OCI-LY3 (cell line): ENCODE results near the gene CHN2.

Experiments
- H2AFZ ChIP-seq: fragments of 200-600, 300-600 bp; shearing (Covaris generic); 2 replicates; pipeline ENCODE4 v1.6.0; 2014; ENCODE audit warnings: antibody characterized with exemption, low read depth, low read length
- H3K27ac ChIP-seq: fragments of 200-600, 300-600 bp; sonication (generic); 2 replicates; pipeline ENCODE4 v1.5.1; 2014; ENCODE audit warnings: mild to moderate bottlenecking, low read length, moderate library complexity, mixed read lengths
- H3K27me3 ChIP-seq: fragments of 200-600, 300-600 bp; sonication (generic); 2 replicates; pipeline ENCODE4 v1.6.1; 2014; ENCODE audit warnings: low read depth, low read length, mixed read lengths
- H3K36me3 ChIP-seq: fragments of 200-600, 300-600 bp; sonication (generic); replicated peaks from 2 replicates; pipeline ENCODE3; 2014; ENCODE audit warnings: low read depth, low read length, mixed read lengths
- H3K4me1 ChIP-seq: fragments of 300-600, 200-600 bp; sonication (generic); 2 replicates; pipeline ENCODE4 v1.6.1; 2014; ENCODE audit warnings: low read length, mixed read lengths
- H3K4me2 ChIP-seq: fragments of 200-600, 300-600 bp; sonication (generic); 2 replicates; pipeline ENCODE4 v1.6.1; 2014; ENCODE audit warnings: low read length, mixed read lengths
- H3K4me3 ChIP-seq: fragments of 300-600, 200-600 bp; sonication (generic); 2 replicates; pipeline ENCODE4 v1.5.1; 2014; ENCODE audit warnings: antibody characterized with exemption, mild to moderate bottlenecking, low read length, moderate library complexity
- H3K79me2 ChIP-seq: fragments of 300-600, 200-600 bp; shearing (Covaris generic); 2 replicates; pipeline ENCODE4 v1.6.1; 2014; ENCODE audit warnings: mild to moderate bottlenecking, low read length, mixed read lengths
- H3K9ac ChIP-seq: fragments of 300-600, 200-600 bp; shearing (Covaris generic); 2 replicates; pipeline ENCODE4 v1.6.0; 2014; ENCODE audit warnings: mild to moderate bottlenecking, low read length, moderate library complexity
- H3K9me3 ChIP-seq: fragments of 200-600, 300-600 bp; shearing (Covaris generic); 2 replicates; pipeline ENCODE4 v1.6.1; 2014; ENCODE audit warnings: low read length, mixed read lengths; ENCODE audit not compliant: insufficient read depth
- H4K20me1 ChIP-seq: fragments of 200-600, 300-600 bp; sonication (generic); 2 replicates; pipeline ENCODE4 v1.6.1; 2016; ENCODE audit warnings: low read length, mixed read lengths; ENCODE audit not compliant: insufficient read depth
- EZH2phosphoT487 ChIP-seq: fragments of 200-600 bp; shearing (Covaris generic); IDR thresholded peaks from 2 replicates; pipeline ENCODE4 v1.6.1; 2018; ENCODE audit warnings: antibody characterized with exemption, mixed run types, low read depth
- TF ChIP-seq, protein P1 (sequence below): fragments of 200-600, 300-600 bp; sonication (generic); IDR thresholded peaks from 2 replicates; pipeline ENCODE4 v1.5.1; 2014; ENCODE audit warnings: antibody characterized with exemption, low read length, low read depth

Gene CHN2

DNA sequence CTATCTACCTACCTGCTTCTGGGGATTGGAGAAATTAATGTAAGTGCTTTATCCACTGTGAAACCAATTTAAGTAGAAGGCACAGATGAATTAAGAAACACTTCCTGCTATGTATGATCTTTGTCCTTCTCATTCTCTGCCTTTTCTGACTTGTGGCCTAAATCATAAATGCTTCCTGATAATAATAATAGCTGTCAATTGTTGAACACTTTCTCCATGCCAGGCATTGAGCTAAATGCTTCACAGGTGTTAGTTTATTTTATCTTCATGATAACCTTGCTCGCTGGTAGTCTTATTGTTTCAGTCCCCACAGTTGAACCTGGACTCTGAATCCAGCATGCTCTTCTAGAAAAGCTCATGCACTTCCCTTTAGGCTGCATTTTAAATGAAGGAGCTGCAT, 75.4 kb downstream of the CHN2 start:
- Histone ChIP-seq H3K4me2 (no peak overlapping the region), H3K36me3 (no peaks in the 10 kb centered on the region), H3K9me3 (no peaks in the 10 kb centered on the region), H3K27me3 (peaks cover 33% of the 10 kb centered on the region), H3K79me2 (no peaks in the 10 kb centered on the region), H3K4me3 (no peak overlapping the region), H3K9ac (no peak overlapping the region), H3K27ac (no peak overlapping the region), H4K20me1 (no peaks in the 10 kb centered on the region; the same call in 1 of the 2 replicates), H3K4me1 (peaks cover 16% of the 10 kb centered on the region), H2AFZ (no peak overlapping the region)
- TF ChIP-seq, protein P1, sequence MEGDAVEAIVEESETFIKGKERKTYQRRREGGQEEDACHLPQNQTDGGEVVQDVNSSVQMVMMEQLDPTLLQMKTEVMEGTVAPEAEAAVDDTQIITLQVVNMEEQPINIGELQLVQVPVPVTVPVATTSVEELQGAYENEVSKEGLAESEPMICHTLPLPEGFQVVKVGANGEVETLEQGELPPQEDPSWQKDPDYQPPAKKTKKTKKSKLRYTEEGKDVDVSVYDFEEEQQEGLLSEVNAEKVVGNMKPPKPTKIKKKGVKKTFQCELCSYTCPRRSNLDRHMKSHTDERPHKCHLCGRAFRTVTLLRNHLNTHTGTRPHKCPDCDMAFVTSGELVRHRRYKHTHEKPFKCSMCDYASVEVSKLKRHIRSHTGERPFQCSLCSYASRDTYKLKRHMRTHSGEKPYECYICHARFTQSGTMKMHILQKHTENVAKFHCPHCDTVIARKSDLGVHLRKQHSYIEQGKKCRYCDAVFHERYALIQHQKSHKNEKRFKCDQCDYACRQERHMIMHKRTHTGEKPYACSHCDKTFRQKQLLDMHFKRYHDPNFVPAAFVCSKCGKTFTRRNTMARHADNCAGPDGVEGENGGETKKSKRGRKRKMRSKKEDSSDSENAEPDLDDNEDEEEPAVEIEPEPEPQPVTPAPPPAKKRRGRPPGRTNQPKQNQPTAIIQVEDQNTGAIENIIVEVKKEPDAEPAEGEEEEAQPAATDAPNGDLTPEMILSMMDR: no peak
- no peak for TF ChIP-seq EZH2phosphoT487

DNA sequence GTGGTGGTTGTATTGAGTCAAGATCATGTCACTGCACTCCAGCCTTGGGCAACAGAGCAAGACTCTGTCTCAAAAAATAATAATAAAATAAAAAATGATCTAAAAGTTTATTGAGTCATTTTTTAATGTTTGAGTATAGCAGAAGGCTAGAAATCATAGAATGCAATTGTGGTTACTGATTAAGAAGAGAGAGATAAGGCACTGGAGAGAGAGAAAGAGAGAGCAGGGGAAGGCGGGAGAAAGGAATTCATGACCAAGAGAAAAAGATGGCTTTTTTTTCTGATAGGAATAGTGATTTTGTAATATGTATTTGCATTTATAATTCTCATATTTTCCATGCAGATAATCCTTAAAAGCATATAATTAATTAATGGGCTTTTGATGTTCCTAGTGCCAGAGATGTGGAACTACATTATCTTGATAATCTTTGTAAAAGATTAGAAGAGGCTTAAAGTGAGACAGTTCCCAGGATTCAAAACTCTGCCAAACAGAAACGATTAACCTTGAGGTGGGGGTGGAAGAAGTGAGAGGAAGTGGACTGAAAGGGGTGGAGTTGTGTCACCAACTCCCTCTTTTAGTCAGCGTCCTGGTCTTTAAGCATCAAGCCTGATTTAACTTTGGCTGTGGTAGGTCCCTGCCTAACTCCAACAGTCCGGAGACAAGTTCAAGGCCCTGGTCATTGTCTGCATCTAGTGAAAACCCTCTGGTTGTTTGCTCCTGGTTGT, 76.2 kb downstream of the CHN2 start:
- Histone ChIP-seq H3K36me3 (no peaks in the 10 kb centered on the region), H2AFZ (no peak overlapping the region), H3K27me3 (peaks cover 41% of the 10 kb centered on the region), H4K20me1 (no peaks in the 10 kb centered on the region; the same call in 1 of the 2 replicates), H3K4me3 (peak overlapping the region; percentile 44), H3K9ac (peak overlapping the region; percentile 15; the same call in 1 of the 2 replicates), H3K27ac (no peak overlapping the region), H3K4me2 (peak overlapping the region; percentile 78), H3K4me1 (peaks cover 21% of the 10 kb centered on the region), H3K9me3 (no peaks in the 10 kb centered on the region), H3K79me2 (no peaks in the 10 kb centered on the region)
- TF ChIP-seq, protein P1: no peak
- TF ChIP-seq EZH2phosphoT487: no peak

DNA sequence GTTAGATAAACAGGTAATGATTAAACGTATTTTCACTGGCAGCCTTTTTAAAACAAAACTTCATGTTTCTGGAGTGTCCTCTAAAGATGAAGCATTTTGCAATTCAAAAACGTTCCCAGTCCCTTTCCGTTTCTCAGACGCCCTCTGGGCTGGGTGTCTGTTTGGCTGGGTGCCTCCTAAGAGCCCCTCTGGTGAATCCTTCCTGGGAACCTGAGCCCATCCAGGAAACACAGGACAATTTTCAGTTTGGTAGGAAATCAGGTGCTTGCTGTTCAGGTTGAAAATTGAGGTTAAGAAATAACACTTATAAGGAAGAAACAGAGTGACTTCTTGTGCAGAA, 76.7 kb downstream of the CHN2 start:
- Histone ChIP-seq H3K79me2 (no peaks in the 10 kb centered on the region), H3K4me1 (peaks cover 27% of the 10 kb centered on the region), H2AFZ (no peak overlapping the region), H3K4me3 (peak overlapping the region; percentile 44), H3K4me2 (peak overlapping the region; percentile 78), H3K27ac (no peak overlapping the region), H4K20me1 (no peaks in the 10 kb centered on the region; the same call in 1 of the 2 replicates), H3K9me3 (no peaks in the 10 kb centered on the region), H3K9ac (peak overlapping the region; percentile 15; the same call in 1 of the 2 replicates), H3K36me3 (no peaks in the 10 kb centered on the region), H3K27me3 (peaks cover 45% of the 10 kb centered on the region)
- no peak for TF ChIP-seq EZH2phosphoT487
- TF ChIP-seq, protein P1: no peak

DNA sequence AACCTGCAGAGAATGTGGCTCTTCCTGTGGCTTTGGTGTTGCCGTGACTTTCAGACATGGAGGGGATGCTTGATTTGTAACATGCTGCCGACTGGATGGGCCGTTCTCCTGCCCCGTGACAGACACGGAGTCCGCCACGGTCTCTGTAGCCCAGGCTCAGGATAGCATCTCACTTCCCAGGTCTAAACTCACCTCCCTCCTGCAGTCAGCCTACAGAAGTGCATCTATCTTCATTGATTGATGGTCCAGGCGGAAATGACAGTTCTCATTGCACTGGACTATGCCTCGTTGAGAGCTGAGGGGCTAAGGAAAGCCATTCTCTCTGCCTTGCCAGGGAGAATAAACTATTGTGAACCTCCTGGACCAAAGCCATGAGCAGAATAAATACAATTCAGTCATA, 77.5 kb downstream of the CHN2 start:
- TF ChIP-seq, protein P1: no peak
- no peak for TF ChIP-seq EZH2phosphoT487
- peak overlapping the region; percentile 78; the same call in 1 of the 2 replicates for H3K4me2 ChIP-seq
- H3K9ac ChIP-seq: no peak overlapping the region
- H3K79me2 ChIP-seq: no peaks in the 10 kb centered on the region
- peaks cover 53% of the 10 kb centered on the region for H3K27me3 ChIP-seq
- peaks cover 34% of the 10 kb centered on the region for H3K4me1 ChIP-seq
- no peak overlapping the region for H2AFZ ChIP-seq
- H3K36me3 ChIP-seq: no peaks in the 10 kb centered on the region
- H3K27ac ChIP-seq: no peak overlapping the region
- no peak overlapping the region for H3K4me3 ChIP-seq
- no peaks in the 10 kb centered on the region for H3K9me3 ChIP-seq
- H4K20me1 ChIP-seq: no peaks in the 10 kb centered on the region; the same call in 1 of the 2 replicates
